CD4-positive, alpha-beta T cell treated with Interleukin-15 for 1 hour (primary cell): ENCODE results near the gene CTNND2.
"Not testable (repeated sequence)": the region's sequence is repeated elsewhere in the genome, so short reads cannot be mapped to it uniquely, and the experiment has no call there.

Experiments
- DNase-seq: peaks from one replicate; pipeline ENCODE4 v3.0.0-alpha.2; 2020

The CTNND2 gene

GRCh38 chr5:11869203-11869602 is 35.0 kb downstream of the CTNND2 start:
- no peak for DNase-seq

GRCh38 chr5:11863911-11864310 is 40.3 kb downstream of the CTNND2 start:
- no peak for DNase-seq

GRCh38 chr5:11857391-11857790 is 46.9 kb downstream of the CTNND2 start:
- DNase-seq, result no peak

GRCh38 chr5:11854936-11855335 is 49.3 kb downstream of the CTNND2 start:
- no peak for DNase-seq

GRCh38 chr5:11853796-11854195 is 50.5 kb downstream of the CTNND2 start:
- DNase-seq, result no peak

- DNase-seq, result no peak
Observed at GRCh38 chr5:11853140-11853539, 51.1 kb downstream of the CTNND2 start.

- DNase-seq, result no peak
Observed at GRCh38 chr5:11852717-11853087, 51.5 kb downstream of the CTNND2 start.

GRCh38 chr5:11851965-11852716 is 52.1 kb downstream of the CTNND2 start:
- DNase-seq, result no peak

GRCh38 chr5:11851416-11851815 is 52.8 kb downstream of the CTNND2 start:
- no peak for DNase-seq

GRCh38 chr5:11828566-11828965 is 75.7 kb downstream of the CTNND2 start:
- DNase-seq, result not testable (repeated sequence)

GRCh38 chr5:11822598-11822997 is 81.6 kb downstream of the CTNND2 start:
- no peak for DNase-seq

GRCh38 chr5:11815916-11816315 is 88.3 kb downstream of the CTNND2 start:
- DNase-seq, result no peak

GRCh38 chr5:11815481-11815880 is 88.8 kb downstream of the CTNND2 start:
- DNase-seq, result no peak

- DNase-seq, result no peak
Observed at GRCh38 chr5:11814373-11814772, 89.9 kb downstream of the CTNND2 start.

- no peak for DNase-seq
Observed at GRCh38 chr5:11809407-11809806, 94.8 kb downstream of the CTNND2 start.

GRCh38 chr5:11803436-11803835 is 100.8 kb downstream of the CTNND2 start:
- DNase-seq, result no peak

- no peak for DNase-seq
Observed at GRCh38 chr5:11801061-11801460, 103.2 kb downstream of the CTNND2 start.

GRCh38 chr5:11797132-11797531 is 107.1 kb downstream of the CTNND2 start:
- DNase-seq, result no peak

- DNase-seq, result no peak
Observed at GRCh38 chr5:11793396-11793795, 110.8 kb downstream of the CTNND2 start.

- no peak for DNase-seq
Observed at GRCh38 chr5:11792621-11793020, 111.6 kb downstream of the CTNND2 start.

- DNase-seq, result no peak
Observed at GRCh38 chr5:11791792-11792191, 112.5 kb downstream of the CTNND2 start.

GRCh38 chr5:11790201-11790600 is 114.0 kb downstream of the CTNND2 start:
- no peak for DNase-seq

- no peak for DNase-seq
Observed at GRCh38 chr5:11785771-11786352, 118.4 kb downstream of the CTNND2 start.

GRCh38 chr5:11780641-11781345 is 123.5 kb downstream of the CTNND2 start:
- no peak for DNase-seq
